ENCODE data around the gene MATN3. TPM values are rescaled to one million over a fixed set of nuclear protein-coding genes. Genes with fewer than 3 reads are reported as not detected.

MATN3 gene, protein sequence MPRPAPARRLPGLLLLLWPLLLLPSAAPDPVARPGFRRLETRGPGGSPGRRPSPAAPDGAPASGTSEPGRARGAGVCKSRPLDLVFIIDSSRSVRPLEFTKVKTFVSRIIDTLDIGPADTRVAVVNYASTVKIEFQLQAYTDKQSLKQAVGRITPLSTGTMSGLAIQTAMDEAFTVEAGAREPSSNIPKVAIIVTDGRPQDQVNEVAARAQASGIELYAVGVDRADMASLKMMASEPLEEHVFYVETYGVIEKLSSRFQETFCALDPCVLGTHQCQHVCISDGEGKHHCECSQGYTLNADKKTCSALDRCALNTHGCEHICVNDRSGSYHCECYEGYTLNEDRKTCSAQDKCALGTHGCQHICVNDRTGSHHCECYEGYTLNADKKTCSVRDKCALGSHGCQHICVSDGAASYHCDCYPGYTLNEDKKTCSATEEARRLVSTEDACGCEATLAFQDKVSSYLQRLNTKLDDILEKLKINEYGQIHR
- 0.49 and 3.2 TPM in 2 replicates for total RNA-seq

DNA sequence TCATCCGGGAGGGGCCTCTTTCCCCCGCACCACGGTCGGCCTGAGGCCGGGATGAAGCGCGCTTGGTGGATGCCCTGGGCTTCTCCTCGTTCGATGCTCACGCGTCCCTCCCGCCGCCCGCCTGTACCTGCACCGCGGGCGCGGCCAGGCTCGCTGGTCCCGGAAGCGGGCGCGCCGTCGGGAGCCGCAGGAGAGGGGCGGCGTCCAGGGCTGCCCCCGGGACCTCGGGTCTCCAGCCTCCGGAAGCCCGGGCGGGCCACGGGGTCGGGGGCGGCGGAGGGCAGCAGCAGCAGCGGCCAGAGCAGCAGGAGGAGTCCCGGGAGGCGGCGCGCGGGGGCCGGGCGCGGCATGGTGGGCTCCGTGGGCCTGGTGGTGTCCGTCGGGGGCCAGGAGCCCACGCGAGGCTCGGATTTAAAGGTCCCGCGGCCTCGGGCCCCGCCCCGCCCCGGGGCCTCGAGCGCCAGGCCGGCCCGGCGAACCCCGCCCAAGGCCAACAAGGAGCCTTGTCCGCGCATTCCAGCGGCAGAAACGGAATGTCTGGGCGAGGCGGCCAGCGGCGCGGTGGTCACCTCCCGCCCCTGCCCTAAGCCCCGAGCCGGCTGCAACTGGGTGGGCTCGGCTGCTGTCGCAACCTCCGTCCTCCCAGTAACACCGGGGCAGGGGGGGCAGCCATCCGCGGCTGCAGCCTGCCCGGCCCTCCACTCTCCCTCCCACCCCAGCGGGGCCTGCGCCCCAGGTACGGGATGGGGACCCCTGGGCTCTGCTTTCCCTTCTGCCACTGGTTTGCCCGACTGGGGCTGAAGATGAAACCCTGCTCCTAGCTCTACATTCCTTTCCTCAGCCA, at the start of gene MATN3:
Gene MATN3 (minus strand): TSS at position 387 of the 844 bp plus-strand sequence. CDS start 37 bp downstream, at position 350.

DNA sequence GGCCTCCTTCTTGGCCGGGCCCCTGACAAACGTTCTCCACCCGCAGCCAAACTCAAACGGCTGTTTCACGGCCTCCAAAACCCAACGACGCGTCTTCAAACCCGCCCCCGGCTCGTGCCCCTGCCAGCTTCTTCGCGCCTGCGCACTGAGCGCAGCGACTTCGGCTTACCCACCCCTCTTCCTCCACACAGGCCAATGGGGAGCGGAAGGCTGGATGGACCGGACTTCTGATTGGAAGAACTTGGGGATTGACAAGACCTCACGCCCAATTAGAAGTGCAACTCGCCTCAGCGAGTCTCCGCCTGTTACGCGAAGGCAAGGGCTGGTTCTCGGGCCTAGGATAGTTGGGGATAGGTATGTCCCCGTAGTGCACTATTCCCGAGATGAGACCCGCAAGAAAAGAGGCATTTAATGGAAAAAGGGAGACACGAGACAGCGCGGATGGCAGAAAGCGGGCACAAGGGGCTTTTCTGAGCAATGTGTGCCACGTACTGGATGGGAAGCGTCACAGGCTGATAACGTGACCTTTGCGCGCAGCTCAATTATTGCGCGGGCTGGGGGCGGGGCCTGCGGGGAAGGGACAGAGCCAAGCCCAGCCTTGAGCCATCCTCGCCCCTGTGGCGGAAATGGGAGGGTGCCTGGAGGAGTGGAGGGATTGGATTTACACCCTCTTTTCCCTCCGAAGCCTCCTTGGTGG, 39.2 kb upstream of the MATN3 start, which contains the start of gene LAPTM4A:
Gene LAPTM4A (minus strand): TSS at position 97 of the 697 bp plus-strand sequence. CDS start 108 bp downstream, outside the sequence.

DNA sequence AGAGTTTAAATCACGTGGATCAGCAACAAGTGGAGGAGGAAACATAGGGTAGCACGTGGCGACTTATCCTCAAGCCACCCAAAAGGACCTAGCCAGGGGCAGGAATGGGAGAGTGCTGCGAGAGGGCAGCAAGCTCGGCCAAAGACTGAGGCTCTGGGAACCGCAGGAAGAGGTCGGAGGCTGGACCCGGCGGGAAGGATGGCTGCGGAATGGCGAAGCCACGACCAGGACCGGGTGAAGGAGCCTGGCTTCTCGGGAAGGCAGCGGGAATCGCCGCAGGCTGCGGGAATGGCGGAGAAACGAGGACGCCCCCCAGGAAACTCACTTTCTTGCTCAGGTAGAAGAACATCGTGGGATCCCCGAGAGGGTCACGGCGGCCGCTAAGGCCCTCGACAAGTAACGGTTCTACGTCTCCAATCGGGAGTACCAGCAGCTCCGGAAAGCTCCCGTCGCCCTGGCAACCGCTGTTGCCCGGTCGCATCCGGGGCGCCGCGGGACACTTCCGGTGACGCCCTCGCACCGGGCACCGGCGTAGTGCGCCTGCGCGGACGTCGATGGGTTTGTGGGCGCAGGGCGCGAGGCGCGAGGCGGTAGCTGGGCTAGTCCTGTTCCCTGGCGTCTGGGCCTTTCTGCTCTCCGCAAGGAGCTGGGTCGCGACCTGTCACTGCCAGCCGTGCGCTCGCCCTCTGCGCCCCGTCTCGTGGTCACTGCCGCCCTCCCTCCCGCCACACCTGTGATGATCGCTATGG, 22.6 kb downstream of the MATN3 start, which contains the start of gene WDR35:
Gene WDR35 (minus strand): TSS at position 439 of the 749 bp plus-strand sequence. CDS start 90 bp downstream, at position 349.

Other genes starting within 250 kb of the MATN3 start
- gene TTC32, start 110.7 kb downstream of the MATN3 start, total RNA-seq: 1.3 and 12.6 TPM in 2 replicates
- 4.3 and 7.0 TPM in 2 replicates for gene WDR35, start 22.6 kb downstream of the MATN3 start, total RNA-seq
- 212 and 213 TPM in 2 replicates for gene LAPTM4A, start 39.0 kb upstream of the MATN3 start, total RNA-seq
- 0.36 and 0.65 TPM in 2 replicates for gene SDC1, start 212.5 kb upstream of the MATN3 start, total RNA-seq